ENCODE results near the gene ITGB1. TPM values are rescaled to one million over a fixed set of nuclear protein-coding genes. Genes with fewer than 3 reads are reported as not detected.
A peak's percentile ranks its signal among the peaks of the same experiment; 100 is the strongest.

Gene ITGB1
- total and polyA plus RNA-seq, 9 of the 15 experiments (the other 6 are each of a cell fraction or from before 2014, with no cell fraction given): 40.2 to 194 (median 155) TPM

- TF ChIP-seq MGA (IDR thresholded peaks at IDR 0.05): 0 out of 2 replicates have a peak, but pooled peaks have one; percentile 15
- no peak for TF ChIP-seq U2AF2 (optimal IDR thresholded peaks at IDR 0.05; ENCODE audit: low read depth, low read length)
- TF ChIP-seq RBM34 (IDR thresholded peaks at IDR 0.05; ENCODE audit: borderline replicate concordance, insufficient read depth, low read length): no peak
- no peak for TF ChIP-seq FOXK2 (conservative IDR thresholded peaks at IDR 0.05 in 1 of 2, IDR thresholded peaks at IDR 0.05 in 1 of 2; ENCODE audit: low read depth in 2 of 2)
- no peak; the same call in 1 of the 2 replicates for TF ChIP-seq ARID3A (IDR thresholded peaks at IDR 0.05; ENCODE audit: borderline replicate concordance, low read depth, low read length)
- 0 out of 4 replicates have a peak, but pooled peaks of 1 of the 2 experiments have one; percentile 18 for TF ChIP-seq MNT (conservative IDR thresholded peaks at IDR 0.05)
- TF ChIP-seq ZNF79 (CRISPR knock-in tag; IDR thresholded peaks at IDR 0.05; ENCODE audit: low read depth): no peak
- no peak for TF ChIP-seq IRF9 (tag; IDR thresholded peaks at IDR 0.05)
- TF ChIP-seq SMAD4 (CRISPR knock-in tag; conservative IDR thresholded peaks at IDR 0.05): peak; percentile 38; the same call in 1 of the 2 replicates
- no peak; a peak in 1 of 4 replicates for TF ChIP-seq ARNT (IDR thresholded peaks at IDR 0.05)
- no peak for TF ChIP-seq NFYB (IDR thresholded peaks at IDR 0.05; ENCODE audit: extremely low read depth, insufficient read length)
- TF ChIP-seq SNIP1 (IDR thresholded peaks at IDR 0.05; ENCODE audit: low read depth): no peak
Measured at GRCh38 chr10:32960022-32960421, 2.0 kb upstream of the ITGB1 start (continued).
